NCI-H82 treated with DMSO at 0.1 percent for 48 hours (cell line): ENCODE measurements around the gene ELFN1.
A peak's percentile ranks its signal among the peaks of the same experiment; 100 is the strongest.
"Not testable (repeated sequence)": the region's sequence is repeated elsewhere in the genome, so short reads cannot be mapped to it uniquely, and the experiment has no call there.

Source experiments
- DNase-seq: peaks from one replicate; lab custom pipeline; 2025; ENCODE audit not compliant: unreplicated experiment; lab: John Stamatoyannopoulos, UW

ELFN1 gene

DNA sequence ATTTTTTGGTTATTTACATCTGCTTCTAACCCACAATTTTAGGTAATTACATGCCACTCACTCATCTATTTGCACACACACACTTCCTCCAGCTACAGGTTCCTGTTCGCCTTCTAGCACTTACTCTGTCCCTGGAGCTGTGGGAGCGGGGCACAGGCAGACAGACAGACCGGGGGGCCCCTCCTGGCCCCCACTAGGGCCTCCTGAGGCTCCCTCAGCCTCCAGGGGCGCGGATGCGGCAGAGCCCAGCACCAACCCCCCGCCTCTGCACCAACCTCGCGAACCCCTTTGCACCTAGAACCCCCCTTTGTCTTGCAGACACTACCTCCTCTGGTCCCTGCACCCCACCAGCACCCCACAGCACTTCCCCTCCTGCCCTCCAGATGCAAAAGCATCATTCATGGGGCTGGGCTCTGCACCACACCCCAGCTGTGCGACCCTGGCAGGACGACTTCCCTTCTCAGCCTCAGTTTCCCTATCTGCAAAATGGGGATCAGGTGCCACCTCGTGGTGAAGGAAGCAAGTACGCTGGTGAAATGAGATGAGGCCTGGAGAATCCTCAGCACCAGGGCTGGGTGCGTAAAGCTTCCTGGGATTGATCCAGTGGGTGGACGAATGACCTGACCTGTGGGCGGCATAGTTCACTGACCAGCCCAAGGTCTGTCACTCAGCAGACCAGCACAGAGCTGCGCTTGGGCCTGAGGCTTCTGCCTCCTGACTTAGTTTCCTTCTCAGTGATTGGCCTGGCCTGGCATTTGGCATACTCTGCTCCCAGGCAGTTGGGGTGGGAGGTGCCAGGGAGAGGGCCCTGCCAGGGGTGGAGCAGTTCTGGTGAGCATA is 37.9 kb downstream of the ELFN1 start:
- no peak for DNase-seq

DNA sequence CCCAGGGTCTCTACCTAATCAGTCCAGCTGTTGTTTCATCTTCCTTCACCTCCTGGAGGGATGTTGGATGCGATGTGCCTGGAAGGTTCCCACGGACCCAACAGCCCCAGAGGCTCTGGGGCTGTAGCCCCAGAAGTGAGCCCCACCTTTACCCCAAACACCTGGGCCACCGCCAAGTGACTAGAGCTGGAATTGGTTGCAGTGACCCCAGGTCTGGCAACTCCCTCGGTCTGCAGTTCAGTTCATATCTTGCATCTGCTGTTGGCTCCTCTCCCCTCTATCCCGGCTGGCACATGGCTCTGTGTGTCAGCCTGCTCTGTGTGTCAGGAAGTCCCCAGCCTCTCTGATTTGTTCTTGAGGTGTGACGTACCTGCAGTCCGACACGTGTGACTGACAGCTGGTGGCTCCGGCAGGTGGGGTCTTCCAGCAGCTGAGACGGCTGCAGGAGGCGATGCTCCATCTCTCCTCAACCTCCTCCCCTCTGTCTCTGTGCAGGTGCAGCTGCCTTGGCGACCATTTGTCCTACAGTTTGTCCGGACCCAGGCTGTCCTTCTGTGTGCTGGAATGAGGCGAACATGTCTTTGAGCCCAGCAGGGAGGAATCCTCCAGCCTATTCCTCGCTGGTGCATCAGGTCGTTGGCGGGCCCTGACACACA is 38.6 kb downstream of the ELFN1 start:
- no peak for DNase-seq

DNA sequence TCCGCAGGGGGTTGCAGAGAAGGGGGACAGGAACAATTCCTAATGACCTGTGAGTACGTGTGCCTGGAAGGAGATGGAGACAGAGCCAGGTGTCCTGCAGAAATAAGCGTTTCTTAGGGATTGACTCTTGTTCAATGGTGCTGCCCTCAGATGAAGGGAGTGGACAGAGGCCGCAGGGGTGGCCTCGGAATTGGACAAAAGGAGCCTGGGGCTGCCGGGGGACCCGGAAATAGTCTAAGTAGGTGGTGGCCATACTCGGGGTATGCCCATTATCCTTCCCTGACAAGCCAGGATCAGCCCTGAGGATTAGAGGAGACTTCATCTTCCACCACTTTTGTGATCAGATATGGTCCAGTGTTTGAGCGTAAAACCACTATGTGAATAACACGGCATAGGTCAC is 39.2 kb downstream of the ELFN1 start:
- DNase-seq, result no peak

DNA sequence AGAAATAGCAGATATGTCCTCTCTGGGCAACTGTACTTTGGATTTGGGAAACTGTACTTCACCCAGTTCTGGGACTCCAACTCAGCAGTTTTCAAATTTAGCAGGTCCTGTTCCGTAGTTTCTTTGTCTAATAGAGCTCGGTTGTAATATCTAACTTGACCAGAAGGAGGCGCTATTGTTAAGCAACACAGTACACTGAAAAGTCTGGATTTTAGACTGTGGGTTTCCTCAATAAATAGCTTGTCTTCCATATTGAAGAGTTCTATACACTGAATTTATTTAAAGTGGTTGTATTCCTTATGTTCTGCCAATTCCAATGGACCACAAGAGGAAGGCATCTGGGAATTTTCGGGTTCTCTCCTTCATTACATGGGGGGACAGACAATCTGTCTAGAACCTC is 39.8 kb downstream of the ELFN1 start:
- DNase-seq, result no peak

DNA sequence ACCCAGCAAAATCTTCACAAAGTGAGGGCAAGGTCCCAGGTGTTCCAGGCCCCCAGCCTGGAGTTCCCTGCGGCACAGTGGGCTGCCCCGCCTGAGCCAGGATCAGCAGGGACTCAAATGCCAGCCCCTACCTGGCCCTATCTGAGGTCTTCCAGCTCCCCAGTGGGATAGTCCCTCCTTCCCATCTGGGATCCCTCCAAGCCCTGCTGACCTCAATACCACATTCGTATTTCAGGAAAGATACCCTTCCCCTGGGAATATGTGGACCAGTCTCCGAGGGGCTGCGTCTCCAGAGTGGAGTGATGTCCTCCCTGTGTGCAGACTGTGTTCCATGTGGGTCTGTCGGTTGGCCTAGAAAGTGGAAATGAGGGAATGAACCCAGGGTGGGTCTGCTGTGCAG is 40.9 kb downstream of the ELFN1 start:
- DNase-seq, result no peak

DNA sequence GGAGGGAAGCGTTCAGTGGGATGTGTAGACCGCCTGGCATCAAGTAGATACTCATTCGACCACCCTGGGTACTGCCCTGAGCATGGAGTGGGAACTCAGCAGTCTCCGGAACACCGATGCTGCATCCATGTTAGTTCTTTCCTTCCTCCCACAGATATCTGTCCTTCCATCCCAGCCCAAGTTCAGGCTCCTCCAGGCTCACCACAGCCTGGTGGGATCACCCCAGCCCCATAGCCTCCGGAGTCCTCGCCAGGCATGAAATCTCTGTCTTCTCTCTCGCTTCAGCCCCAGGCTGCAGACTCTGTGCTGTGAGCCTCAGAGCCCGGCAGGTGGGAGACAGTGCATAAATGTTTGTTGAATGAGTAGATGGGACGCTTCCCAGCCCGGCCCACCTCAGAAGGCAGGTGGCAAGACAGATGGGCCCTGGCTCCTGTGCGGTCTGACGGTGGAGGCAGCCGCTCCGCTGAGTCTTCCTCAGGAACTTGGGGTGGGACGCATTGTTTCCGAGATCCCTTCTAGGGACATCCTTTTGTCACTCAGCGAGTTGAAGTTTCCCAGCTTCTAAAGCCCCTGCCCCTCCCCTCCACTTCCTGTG is 42.9 kb downstream of the ELFN1 start:
- DNase-seq, result no peak

DNA sequence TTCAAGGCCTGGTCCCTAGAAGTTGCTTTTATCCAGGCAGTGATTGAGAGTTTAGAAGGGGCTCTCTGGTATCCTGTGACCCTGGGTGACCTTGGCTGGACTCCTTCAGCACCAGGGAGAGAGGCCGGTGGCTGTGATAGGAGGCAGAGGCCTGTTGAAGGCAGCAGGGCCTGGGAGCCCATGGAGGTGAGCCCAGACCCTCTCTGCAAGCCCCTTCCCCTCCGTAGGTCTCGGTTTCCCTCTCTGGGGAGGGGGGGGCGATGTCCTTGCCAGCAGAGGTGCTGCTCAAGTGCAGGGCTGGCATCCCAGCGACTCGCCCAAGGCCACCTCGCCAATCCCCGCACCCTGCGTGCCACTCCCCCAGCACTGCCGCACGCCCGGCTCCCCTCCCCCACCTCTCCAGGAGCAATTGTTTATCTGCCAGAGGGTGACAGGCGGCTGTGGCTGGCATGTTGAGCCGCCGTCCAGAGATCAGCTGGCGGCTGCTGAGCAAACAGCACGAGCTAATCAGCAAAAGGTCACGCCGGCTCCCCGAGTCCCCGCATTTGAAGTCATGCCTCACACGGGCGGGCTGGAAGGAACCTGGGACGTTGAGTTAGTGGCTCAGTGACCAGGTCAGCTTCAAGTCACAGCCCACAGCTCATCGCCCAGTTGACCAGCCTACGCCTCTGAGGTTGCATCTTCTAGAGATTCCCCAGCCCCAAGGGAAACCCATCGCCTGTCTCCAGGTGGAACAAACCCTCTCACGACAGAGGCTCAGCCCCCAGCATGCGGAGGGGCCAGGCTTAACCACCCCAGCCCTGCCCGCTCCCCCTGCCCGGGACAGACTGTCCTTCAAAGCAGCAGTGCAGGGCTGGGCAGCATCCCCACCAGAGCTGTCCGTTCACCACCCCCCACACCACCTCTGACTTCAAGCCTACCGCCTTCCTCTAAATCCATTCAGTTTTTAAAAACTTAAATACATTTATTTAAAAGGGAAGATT is 43.7 kb downstream of the ELFN1 start:
- DNase-seq, result peak; percentile 57

DNA sequence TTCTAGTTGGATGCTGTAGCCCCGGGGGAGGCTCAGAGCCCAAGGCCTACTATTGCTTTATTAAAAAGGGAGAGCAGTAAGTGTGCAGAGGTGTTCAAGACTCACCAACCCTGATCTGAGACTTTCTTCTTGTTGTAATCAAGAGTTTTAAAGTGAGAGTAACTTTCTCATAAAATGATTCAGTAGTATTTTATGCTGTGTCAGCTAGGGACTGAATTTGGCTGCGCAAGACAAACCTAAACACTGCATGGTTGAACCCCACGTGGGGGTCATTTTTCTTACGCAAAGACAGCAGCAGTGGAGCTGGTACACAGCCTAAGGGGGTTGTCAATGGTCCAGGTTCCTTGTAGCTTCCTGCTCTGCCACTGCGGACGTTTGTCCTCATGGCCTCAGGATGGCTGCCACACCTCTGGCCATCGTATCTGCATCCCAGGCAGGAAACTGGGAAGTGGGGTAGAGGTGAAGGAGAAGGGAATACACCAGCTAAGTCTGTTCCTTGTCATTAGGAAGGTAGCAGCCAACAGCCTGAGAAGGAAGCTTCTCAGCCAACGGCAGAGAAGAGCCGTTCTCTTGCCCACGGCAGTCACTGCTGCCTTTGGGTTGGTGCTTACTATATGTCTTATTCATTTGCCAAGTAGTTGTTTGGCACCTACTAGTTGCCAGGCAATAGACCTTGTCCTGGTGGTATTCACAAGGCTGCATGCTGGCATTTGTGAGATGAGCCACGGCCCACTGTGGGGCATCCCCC is 44.7 kb downstream of the ELFN1 start:
- no peak for DNase-seq

DNA sequence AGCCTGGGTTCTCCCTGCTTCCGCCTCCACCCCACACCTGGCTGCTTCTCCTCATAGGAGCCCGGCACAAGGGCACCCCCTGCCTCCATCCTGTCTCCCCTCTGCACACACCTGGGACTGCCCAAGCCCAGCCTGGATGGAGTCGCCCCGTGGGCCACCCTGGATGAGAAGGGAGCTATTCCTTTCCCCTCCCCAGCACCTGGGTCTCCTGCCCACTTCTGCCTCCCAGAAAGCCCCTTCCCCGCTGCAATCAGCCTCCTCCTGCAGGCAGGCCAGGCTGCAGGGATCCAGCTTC is 45.2 kb downstream of the ELFN1 start:
- DNase-seq, result no peak

DNA sequence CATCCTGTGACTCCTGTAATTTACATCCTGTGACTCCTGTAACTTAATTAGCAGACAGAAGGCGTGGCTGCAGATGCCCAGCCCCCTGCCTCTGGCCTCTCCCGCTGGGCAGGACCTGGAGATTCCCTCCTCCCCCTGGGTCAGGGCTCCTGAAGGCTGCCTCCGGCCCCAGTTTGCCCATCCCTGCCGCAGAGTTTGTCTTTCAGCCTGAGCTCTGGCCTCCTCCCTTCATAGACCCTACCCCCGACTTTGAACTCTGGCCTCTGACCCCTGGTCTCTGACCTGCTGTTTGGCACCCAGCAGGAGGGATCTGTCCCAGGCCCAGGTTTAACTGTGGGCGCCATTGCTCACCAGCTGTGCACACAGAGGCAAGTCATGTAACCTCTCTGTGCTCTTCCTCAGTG is 45.6 kb downstream of the ELFN1 start:
- no peak for DNase-seq

DNA sequence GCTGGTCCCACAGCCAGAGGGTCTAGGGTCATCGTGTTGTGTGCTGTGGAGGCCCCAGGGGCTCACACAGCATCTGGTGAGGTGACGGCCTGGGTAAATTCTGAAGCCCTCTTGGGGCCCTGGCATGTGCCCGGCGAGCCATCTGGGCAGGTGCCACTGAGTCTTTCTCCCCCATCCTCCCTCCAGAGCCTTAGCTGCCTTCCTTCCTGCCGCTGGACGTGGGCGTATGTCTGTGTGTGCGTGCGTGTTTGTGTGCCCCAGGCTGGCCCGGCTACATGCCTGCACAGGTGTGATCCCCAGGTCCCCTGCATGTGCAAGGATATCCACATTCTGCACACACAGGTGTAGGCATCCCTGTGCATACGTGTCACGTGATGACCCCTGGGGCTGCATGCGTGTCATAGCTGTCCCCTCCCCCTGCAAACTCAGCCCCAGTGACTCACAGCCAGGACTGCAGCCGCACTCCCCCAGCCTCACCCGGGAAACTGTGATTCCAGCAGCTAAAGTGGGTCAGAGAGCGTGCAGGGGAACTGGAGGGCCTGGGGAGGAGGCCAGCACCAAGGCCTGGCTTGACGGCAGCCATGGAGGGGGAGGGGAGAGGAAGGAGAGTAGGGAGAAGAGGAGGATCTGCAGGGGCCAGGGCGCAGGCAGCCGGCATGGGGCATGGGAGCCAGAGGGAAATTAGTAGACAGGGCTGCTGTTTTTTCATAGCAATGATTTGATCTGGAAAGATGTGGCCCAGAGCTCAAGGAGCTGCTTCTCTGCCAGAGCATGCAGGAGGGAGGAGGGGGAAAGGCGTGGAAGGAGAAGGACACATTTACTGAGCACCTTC is 46.4 kb downstream of the ELFN1 start:
- no peak for DNase-seq

DNA sequence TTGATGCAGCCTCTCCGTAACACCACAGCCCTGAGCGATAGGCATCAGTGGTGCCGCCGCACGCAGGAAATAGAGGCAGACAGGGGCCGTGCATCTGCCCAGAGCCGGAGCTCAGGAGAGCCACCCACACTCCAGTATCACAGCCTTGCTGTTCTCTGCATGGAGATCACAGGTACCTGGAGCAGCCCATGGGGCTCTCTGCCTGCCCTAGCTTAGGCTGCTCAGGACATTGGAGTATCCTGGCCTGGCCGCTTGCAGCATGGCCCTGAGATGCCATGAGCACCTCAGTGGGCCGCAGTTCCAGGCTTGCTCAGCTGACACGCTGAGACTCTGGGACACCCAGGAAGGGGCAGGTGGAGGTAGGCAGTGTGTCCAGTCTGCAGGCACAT is 47.0 kb downstream of the ELFN1 start:
- DNase-seq, result no peak

DNA sequence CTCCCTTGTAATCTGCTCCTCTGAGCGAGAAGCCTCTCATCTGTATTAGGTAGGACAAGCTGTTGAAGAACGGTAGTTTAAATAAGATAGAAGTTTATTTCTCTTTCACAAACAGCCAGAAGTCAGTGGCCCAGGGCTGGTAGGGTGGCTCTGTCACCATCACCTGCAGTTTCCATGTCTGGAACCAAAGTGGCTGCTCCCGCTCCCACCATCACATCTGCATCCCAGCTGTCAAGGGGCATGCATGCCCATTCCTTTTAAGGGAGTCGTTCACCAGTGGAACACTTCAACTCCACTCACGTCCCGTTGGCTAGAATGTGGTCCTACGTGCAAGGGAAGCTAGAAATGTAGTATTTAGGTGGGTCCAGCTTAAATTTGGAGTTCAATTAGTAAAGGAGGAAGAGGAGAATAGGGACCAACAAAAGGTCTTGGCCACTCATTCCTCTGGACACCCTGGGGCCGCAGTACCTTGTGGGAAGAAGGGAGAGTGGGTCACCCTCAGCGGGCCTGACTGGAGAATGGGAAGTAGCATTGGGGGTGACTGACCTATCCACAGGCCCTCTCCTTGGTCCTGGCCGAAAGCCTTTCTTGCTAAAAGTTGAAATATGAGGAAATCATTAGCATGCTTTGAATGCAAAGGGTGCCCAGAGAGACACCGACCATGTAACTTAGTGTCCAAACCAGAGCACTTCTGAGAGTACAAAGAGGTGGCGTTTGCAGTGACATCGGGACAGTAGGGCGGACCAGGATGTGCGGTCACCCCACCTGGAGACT is 48.0 kb downstream of the ELFN1 start:
- no peak for DNase-seq

DNA sequence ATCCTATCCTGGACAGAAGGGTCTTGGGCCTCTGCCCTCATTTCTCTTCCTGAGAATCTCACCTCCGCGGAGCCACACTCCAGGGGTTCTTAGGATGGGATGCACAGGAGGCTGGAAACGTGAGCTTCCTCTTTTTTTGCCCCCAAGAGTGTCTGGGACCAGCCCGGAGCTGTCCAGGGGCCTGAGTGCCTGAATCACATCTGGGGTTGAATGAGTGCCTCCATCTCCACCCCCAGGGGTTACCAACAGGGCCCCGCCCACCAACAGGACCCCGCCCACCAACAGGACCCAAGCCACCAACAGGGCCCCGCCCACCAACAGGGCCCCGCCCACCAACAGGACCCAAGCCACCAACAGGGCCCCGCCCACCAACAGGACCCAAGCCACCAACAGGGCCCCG is 48.8 kb downstream of the ELFN1 start:
- not testable (repeated sequence) for DNase-seq

DNA sequence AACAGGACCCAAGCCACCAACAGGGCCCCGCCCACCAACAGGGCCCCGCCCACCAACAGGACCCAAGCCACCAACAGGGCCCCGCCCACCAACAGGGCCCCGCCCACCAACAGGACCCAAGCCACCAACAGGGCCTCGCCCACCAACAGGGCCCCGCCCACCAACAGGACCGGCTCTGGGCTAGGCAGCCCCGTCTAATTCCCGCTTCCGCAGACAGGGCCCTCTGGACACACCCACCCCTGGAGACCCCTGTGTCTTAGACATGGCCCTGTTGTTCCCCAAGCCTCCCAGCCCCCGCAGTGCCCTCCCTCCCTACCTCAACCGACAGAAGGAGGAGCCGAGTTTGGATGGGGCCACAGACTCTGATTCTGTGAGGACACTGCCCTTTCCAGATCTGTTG is 49.2 kb downstream of the ELFN1 start:
- DNase-seq, result not testable (repeated sequence)

DNA sequence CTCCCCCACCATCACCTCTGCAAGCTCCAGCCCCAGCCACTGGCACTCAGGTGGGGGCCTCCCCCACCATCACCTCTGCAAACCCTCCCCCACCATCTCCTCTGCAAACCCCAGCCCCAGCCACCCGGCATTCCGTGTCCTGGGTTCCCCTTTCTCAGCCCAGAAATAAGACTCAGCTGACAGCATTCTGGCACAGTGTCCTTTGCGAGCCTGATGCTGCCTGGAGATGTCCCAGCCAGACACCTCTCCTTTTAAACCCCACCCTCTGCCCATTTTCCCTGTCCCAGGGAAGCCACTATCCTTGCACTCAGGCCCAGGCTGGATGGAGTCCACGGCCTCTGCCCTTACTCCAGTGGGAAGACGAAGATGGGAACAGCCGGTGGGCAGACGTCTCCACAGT is 49.8 kb downstream of the ELFN1 start:
- DNase-seq, result no peak

DNA sequence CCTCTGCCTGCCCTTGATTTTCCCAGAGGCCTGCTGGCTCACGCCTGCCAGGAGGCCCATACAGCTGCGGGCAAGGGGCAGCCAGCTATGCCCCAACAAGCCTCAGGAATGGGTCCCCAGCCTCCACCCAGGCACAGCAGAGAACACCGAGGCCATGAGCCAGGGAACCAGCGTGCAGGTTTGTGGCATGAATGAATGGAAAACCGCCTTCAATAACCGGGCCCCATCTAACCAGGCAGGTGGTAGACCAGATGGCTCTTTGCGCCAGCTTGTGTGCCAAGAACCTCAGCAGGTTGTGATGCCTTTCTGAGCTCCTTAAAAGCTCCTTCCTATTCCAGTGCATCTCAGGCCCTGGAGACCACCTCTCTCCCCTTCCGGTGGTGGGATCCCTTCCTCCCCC is 50.2 kb downstream of the ELFN1 start:
- no peak for DNase-seq

DNA sequence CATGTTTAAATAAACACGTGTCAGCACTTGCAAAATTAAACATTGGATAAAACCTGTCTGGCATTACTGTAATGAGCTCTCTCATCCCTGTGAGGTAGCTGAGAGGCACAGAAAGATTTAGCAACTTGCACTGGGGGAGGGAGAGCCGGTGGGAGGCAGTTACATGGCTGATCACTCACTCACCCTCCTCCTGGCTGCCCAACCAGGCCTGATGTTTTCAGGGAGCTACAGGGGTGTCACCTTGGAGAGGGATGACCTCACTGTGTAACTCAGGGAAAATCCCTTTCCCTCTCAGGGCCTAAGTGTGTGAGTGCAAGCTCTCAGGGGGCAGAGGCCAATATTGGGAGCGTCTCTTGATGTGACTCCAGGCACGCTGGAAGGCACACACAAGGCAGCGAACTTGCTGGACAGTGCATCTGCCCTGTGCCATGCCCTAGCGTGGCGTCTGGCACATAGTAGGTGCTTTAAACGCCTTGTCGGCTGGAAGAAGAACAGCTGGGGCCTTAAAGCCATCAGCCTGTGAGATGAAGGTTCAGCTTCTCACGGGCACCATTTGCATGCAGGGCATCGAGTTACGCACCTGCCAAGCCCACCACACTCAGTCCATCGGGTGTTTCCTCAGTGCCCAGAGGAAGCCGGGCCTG is 51.1 kb downstream of the ELFN1 start:
- DNase-seq, result no peak

DNA sequence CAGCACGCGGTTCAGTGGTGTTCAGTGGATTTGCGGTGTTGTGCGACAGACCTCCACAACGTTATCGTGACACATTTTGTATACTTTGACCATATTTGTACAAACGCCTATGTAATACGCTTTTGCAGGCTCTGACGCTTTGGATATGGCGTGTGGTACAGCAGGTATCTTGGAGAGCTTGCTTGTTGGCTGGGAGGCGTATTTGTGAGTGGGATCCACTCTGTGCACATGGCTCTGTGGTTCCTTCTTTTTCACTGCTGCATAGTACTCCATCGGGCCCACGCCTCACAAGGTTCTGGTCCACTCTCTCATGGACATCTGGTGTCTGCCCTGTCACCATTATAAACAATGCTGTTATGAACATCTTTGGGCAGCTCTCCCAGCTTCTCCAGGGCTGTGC is 53.2 kb downstream of the ELFN1 start:
- DNase-seq, result no peak
